ENCODE data around the gene ACSF2. TPM values are rescaled to one million over a fixed set of nuclear protein-coding genes. Genes with fewer than 3 reads are reported as not detected.

The ACSF2 gene
- total and polyA plus RNA-seq, 2 of the 13 experiments (the other 11 are each of a cell fraction or from before 2014, with no cell fraction given) = 87.3 to 109 TPM

DNA sequence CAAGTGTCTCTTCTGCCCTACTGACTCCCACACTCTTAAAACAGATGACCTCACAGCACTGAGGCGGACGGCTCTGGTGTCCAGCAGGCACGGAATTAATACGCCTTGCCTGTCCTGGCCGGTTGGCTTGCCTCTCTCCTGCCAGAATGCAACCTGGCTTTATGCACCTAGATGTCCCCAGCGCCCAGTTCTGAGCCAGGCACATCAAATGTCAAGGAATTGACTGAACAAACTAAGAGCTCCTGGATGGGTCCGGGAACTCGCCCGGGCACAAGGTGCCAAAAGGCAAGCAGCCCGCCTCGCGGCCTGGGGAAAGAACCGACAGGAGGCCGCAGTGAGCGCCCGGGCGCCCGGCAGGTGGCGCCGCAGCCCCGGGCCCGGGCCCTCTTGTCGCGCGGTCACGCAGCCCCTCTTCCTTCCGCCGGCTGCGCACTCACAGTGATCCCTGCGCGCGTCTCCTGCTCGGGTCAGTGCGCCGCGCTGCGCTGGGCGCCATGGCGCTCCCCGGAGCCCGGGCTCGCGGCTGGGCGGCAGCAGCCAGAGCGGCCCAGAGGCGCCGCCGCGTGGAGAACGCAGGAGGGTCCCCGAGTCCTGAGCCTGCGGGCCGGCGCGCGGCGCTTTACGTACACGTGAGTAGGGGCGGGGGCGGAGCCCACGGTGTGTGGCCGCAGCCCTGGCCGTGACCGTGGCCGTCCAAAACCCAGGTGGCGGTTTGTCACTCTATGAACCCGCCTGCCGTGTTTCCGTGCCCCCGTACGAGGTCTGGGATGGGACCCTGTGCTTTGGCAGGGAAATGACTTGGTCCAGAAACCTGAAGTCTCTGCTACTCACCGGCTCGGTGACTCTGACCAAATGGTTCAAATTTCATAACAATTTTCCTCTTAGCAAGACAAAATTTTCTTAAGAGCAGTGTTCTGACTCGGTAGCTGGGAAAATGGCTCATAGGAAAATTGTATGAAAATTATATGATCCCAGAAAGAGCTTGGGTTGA is 52.7 kb downstream of the ACSF2 start, which contains the start of gene RSAD1 (continued):
- TF ChIP-seq, protein P1, sequence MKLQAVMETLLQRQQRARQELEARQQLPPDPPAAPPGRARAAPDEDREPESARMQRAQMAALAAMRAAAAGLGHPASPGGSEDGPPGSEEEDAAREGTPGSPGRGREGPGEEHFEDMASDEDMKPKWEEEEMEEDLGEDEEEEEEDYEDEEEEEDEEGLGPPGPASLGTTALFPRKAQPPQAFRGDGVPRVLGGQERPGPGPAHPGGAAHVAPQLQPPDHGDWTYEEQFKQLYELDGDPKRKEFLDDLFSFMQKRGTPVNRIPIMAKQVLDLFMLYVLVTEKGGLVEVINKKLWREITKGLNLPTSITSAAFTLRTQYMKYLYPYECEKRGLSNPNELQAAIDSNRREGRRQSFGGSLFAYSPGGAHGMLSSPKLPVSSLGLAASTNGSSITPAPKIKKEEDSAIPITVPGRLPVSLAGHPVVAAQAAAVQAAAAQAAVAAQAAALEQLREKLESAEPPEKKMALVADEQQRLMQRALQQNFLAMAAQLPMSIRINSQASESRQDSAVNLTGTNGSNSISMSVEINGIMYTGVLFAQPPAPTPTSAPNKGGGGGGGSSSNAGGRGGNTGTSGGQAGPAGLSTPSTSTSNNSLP (IDR thresholded peaks at IDR 0.05; ENCODE audit: low read depth, low read length) = peak; percentile 52
- TF ChIP-seq MEF2D (CRISPR knock-in tag; IDR thresholded peaks at IDR 0.05) (no peak), ZFY (CRISPR knock-in tag; IDR thresholded peaks at IDR 0.05) (peak; percentile 97), RARG (CRISPR knock-in tag; IDR thresholded peaks at IDR 0.05; ENCODE audit: low read depth) (no peak), MEIS1 (CRISPR knock-in tag; IDR thresholded peaks at IDR 0.05; ENCODE audit: borderline replicate concordance) (no peak; the same call in 1 of the 2 replicates), KLF15 (CRISPR knock-in tag; IDR thresholded peaks at IDR 0.05; ENCODE audit: borderline replicate concordance) (no peak; the same call in 1 of the 2 replicates), PAX8 (CRISPR knock-in tag; IDR thresholded peaks at IDR 0.05; ENCODE audit: borderline replicate concordance) (no peak), EZH2 (conservative IDR thresholded peaks at IDR 0.05; ENCODE audit: low read depth, low read length) (no peak), ZBTB3 (CRISPR knock-in tag; IDR thresholded peaks at IDR 0.05; ENCODE audit: borderline replicate concordance, low read depth) (peak; percentile 91), ZNF709 (CRISPR knock-in tag; IDR thresholded peaks at IDR 0.05) (peak; percentile 96), ATRX (CRISPR knock-in tag; IDR thresholded peaks at IDR 0.05; ENCODE audit: borderline replicate concordance) (no peak), ZBTB42 (CRISPR knock-in tag; IDR thresholded peaks at IDR 0.05) (0 out of 2 replicates have a peak, but pooled peaks have one; percentile 19), ZNF225 (CRISPR knock-in tag; IDR thresholded peaks at IDR 0.05) (peak; percentile 55; the same call in 1 of the 2 replicates), ZNF777 (CRISPR knock-in tag; IDR thresholded peaks at IDR 0.05) (peak; percentile 55), TEAD2 (CRISPR knock-in tag; IDR thresholded peaks at IDR 0.05) (no peak), ZNF343 (CRISPR knock-in tag; IDR thresholded peaks at IDR 0.05) (peak; percentile 91), MTF1 (CRISPR knock-in tag; IDR thresholded peaks at IDR 0.05) (no peak; the same call in 1 of the 2 replicates)
- TF ChIP-seq, protein P2, sequence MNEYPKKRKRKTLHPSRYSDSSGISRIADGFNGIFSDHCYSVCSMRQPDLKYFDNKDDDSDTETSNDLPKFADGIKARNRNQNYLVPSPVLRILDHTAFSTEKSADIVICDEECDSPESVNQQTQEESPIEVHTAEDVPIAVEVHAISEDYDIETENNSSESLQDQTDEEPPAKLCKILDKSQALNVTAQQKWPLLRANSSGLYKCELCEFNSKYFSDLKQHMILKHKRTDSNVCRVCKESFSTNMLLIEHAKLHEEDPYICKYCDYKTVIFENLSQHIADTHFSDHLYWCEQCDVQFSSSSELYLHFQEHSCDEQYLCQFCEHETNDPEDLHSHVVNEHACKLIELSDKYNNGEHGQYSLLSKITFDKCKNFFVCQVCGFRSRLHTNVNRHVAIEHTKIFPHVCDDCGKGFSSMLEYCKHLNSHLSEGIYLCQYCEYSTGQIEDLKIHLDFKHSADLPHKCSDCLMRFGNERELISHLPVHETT (CRISPR knock-in tag; conservative IDR thresholded peaks at IDR 0.05) = peak; percentile 84; the same call in 1 of the 2 replicates
- TF ChIP-seq, protein P3, sequence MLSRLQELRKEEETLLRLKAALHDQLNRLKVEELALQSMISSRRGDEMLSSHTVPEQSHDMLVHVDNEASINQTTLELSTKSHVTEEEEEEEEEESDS (CRISPR knock-in tag; IDR thresholded peaks at IDR 0.05; ENCODE audit: borderline replicate concordance) = 0 out of 2 replicates have a peak, but pooled peaks have one; percentile 68
- TF ChIP-seq, protein P4, sequence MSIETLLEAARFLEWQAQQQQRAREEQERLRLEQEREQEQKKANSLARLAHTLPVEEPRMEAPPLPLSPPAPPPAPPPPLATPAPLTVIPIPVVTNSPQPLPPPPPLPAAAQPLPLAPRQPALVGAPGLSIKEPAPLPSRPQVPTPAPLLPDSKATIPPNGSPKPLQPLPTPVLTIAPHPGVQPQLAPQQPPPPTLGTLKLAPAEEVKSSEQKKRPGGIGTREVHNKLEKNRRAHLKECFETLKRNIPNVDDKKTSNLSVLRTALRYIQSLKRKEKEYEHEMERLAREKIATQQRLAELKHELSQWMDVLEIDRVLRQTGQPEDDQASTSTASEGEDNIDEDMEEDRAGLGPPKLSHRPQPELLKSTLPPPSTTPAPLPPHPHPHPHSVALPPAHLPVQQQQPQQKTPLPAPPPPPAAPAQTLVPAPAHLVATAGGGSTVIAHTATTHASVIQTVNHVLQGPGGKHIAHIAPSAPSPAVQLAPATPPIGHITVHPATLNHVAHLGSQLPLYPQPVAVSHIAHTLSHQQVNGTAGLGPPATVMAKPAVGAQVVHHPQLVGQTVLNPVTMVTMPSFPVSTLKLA (IDR thresholded peaks at IDR 0.05) = no peak
- TF ChIP-seq, protein P5, sequence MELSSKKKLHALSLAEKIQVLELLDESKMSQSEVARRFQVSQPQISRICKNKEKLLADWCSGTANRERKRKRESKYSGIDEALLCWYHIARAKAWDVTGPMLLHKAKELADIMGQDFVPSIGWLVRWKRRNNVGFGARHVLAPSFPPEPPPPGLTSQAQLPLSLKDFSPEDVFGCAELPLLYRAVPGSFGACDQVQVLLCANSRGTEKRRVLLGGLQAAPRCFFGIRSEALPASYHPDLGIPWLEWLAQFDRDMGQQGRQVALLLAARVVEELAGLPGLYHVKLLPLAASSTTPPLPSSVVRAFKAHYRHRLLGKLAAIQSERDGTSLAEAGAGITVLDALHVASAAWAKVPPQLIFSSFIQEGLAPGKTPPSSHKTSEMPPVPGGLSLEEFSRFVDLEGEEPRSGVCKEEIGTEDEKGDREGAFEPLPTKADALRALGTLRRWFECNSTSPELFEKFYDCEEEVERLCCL (CRISPR knock-in tag; IDR thresholded peaks at IDR 0.05; ENCODE audit: borderline replicate concordance) = no peak

Measured in HepG2 (cell line).